K562 (cell line): ENCODE measurements around the gene ACER3.

ENCODE experiments used
- AFF1 ChIP-seq, 2 experiments: fragments of 450-650 bp; IDR thresholded peaks; 2 replicates each; pipeline ENCODE4 v1.6.1; 2018; ENCODE audit warnings: mild to moderate bottlenecking in 2 of 2, low read depth in 1 of 2; ENCODE audit not compliant: partially characterized antibody in 2 of 2
- ATF1 ChIP-seq, 2 experiments: fragments of 450-650 bp in 1 of 2; IDR thresholded peaks; 2 replicates each; pipeline ENCODE4 v1.6.1; 2016; ENCODE audit warnings: missing compliant biosample characterization in 1 of 2, missing genetic modification characterization in 1 of 2
- CBFB ChIP-seq: sonication (generic); formaldehyde crosslinking; IDR thresholded peaks from 2 replicates; pipeline ENCODE4 v1.4.0; 2020; ENCODE audit warnings: mild to moderate bottlenecking, missing genetic modification reagents
- ESRRA ChIP-seq: fragments of 450-650 bp; IDR thresholded peaks from 2 replicates; pipeline ENCODE4 v1.6.1; 2014; ENCODE audit warnings: low read depth, mild to moderate bottlenecking, moderate library complexity, borderline replicate concordance
- HMG20B ChIP-seq: fragments of 250-450 bp; sonication (Bioruptor Pico); IDR thresholded peaks from 2 replicates; pipeline ENCODE4 v1.5.0; 2021; ENCODE audit warnings: mild to moderate bottlenecking
- KAT8 ChIP-seq: fragments of 450-650 bp; IDR thresholded peaks from 2 replicates; pipeline ENCODE4 v1.6.1; 2016; ENCODE audit warnings: low read depth, mild to moderate bottlenecking
- NFIC ChIP-seq: fragments of 450-650 bp; IDR thresholded peaks from 2 replicates; pipeline ENCODE4 v1.6.1; 2017; ENCODE audit warnings: mild to moderate bottlenecking, inconsistent platforms
- NFRKB ChIP-seq: fragments of 450-650 bp; IDR thresholded peaks from 2 replicates; pipeline ENCODE4 v1.6.1; 2016; ENCODE audit warnings: low read depth
- POLR2AphosphoS5 ChIP-seq: IDR thresholded peaks from 2 replicates; pipeline ENCODE4 v1.6.1; 2011; ENCODE audit warnings: mild to moderate bottlenecking, low read depth, low read length, moderate library complexity; ENCODE audit not compliant: control insufficient read depth, insufficient read depth
- RNF219 ChIP-seq: fragments of 250-450 bp; sonication (Bioruptor Pico); IDR thresholded peaks from 2 replicates; pipeline ENCODE4 v1.5.0; 2022; ENCODE audit warnings: mild to moderate bottlenecking
- SMC3 ChIP-seq: conservative IDR thresholded peaks from 2 replicates; pipeline ENCODE4 v1.6.1; 2011; ENCODE audit warnings: low read depth, low read length, improper control_type of control experiment; ENCODE audit not compliant: insufficient read depth
- ZBED1 ChIP-seq: IDR thresholded peaks from 2 replicates; pipeline ENCODE4 v1.6.1; 2014
- TF ChIP-seq, protein P1 (sequence below): fragments of 450-650 bp; formaldehyde crosslinking; IDR thresholded peaks from 2 replicates; pipeline ENCODE4 v1.4.0; 2020; ENCODE audit warnings: mild to moderate bottlenecking, mixed read lengths
- TF ChIP-seq, protein P2 (sequence below), 2 experiments: fragments of 200-800 bp in 1 of 2; sonication (Bioruptor generic) in 1 of 2; sonication (generic) in 1 of 2; formaldehyde crosslinking in 1 of 2; IDR thresholded peaks in 1 of 2; conservative IDR thresholded peaks in 1 of 2; 2 replicates each; pipeline versions ENCODE4 v1.5.0 to v1.6.1; 2016 to 2020; ENCODE audit warnings: missing compliant biosample characterization in 1 of 2, missing genetic modification characterization in 1 of 2, missing genetic modification reagents in 1 of 2

DNA sequence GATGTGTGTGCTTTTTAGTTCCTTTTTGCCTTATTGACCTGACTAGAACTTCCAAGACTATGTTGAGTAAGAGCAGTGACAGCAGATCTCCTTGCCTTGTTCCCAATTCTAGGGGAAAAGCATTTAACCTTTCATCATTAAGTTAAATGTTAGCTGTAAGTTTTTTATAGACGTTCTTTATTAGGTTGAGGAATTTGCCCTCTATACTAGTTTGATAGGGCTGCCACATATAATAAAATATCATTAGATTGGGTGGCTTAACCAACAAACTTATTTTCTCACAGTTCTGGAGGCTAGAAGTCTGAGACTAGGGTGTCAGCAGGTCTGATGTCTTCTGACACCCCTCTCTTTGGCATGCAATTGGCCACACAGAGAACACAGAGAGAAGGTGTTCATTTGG, 140.9 kb downstream of the ACER3 start:
- TF ChIP-seq HMG20B = no peak
- TF ChIP-seq, protein P1, sequence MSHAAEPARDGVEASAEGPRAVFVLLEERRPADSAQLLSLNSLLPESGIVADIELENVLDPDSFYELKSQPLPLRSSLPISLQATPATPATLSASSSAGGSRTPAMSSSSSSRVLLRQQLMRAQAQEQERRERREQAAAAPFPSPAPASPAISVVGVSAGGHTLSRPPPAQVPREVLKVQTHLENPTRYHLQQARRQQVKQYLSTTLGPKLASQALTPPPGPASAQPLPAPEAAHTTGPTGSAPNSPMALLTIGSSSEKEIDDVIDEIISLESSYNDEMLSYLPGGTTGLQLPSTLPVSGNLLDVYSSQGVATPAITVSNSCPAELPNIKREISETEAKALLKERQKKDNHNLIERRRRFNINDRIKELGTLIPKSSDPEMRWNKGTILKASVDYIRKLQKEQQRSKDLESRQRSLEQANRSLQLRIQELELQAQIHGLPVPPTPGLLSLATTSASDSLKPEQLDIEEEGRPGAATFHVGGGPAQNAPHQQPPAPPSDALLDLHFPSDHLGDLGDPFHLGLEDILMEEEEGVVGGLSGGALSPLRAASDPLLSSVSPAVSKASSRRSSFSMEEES (CRISPR knock-in tag) = no peak
- no peak for TF ChIP-seq POLR2AphosphoS5
- no peak for TF ChIP-seq NFRKB
- TF ChIP-seq RNF219 (CRISPR knock-in tag) = no peak
- TF ChIP-seq NFIC = no peak
- no peak for TF ChIP-seq ATF1 (CRISPR knock-in tag; IDR thresholded peaks at IDR 0.05)
- TF ChIP-seq ATF1 (tag; IDR thresholded peaks at IDR 0.05) = no peak
- TF ChIP-seq ZBED1 = no peak
- TF ChIP-seq SMC3 = no peak
- no peak for TF ChIP-seq AFF1 (IDR thresholded peaks at IDR 0.05; ENCODE audit: low read depth in 1 of 2, partially characterized antibody in 2 of 2)
- TF ChIP-seq, protein P2, sequence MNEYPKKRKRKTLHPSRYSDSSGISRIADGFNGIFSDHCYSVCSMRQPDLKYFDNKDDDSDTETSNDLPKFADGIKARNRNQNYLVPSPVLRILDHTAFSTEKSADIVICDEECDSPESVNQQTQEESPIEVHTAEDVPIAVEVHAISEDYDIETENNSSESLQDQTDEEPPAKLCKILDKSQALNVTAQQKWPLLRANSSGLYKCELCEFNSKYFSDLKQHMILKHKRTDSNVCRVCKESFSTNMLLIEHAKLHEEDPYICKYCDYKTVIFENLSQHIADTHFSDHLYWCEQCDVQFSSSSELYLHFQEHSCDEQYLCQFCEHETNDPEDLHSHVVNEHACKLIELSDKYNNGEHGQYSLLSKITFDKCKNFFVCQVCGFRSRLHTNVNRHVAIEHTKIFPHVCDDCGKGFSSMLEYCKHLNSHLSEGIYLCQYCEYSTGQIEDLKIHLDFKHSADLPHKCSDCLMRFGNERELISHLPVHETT (CRISPR knock-in tag; conservative IDR thresholded peaks at IDR 0.05 in 1 of 2, IDR thresholded peaks at IDR 0.05 in 1 of 2) = no peak
- no peak for TF ChIP-seq KAT8
- TF ChIP-seq CBFB (CRISPR knock-in tag) = no peak
- no peak for TF ChIP-seq ESRRA
